ENCODE results near the gene LZTFL1.

The LZTFL1 gene

GRCh38 chr3:45807681-45808540 is 34.0 kb downstream of the LZTFL1 start:
- no peak for DNase-seq

- no peak for DNase-seq
These were observed 34.8 kb downstream of the LZTFL1 start for GRCh38 chr3:45807133-45807532.

DNA sequence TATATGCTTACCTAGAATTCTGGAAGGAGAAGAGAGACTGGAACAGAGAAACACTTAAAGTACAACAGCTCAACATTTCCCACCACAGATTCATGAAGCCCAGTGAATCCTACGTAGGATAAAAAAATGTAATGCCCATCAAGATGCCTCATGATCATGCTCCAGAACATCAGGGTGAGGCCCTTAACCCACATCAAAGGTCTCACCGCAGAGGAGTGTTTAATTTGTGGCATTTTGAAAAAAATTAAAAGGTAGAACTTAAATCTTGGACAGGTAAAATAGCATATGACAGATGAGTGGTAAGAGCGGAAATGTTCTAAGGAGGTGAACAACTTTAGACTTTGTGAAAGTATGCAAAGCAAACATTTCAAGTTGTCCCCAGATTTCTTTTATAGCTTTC is 35.8 kb downstream of the LZTFL1 start:
- DNase-seq = no peak

DNA sequence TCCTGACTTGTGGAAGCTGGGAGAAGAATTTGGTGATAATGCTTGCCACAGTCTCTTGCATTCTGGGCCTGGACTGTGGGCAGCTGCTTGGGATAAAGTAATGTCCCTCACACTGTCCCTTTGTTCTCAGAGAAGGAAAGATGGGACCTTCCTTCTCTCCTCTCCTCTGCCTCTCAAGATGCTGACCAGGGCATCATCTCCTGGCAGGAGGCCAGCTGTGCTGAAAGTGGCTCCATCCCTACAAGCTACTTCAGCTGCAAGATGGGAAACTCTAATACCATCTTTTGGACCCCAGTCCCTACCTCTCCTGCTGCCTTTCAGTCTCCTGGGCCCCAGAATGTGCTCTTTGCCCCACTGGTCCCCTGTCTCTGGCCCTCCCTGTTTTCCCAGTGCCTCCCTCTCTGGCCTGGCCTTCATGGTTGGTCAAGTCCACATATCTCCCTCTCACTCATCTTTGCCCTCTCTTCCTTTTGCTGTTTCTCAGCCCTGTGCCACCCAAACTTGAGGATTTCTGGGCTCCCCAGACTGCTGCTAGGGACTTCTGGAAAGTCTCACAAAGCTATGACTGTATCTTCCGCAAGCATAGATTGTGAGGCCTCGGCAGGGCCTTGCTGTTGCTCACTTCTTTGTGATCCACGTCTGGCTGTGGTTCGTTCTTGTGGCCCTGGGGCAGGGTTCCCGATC is 38.5 kb downstream of the LZTFL1 start:
- no peak for DNase-seq

GRCh38 chr3:45802146-45802545 is 39.8 kb downstream of the LZTFL1 start:
- DNase-seq = no peak

GRCh38 chr3:45800611-45801010 is 41.3 kb downstream of the LZTFL1 start:
- DNase-seq = no peak

GRCh38 chr3:45799586-45799985 is 42.3 kb downstream of the LZTFL1 start:
- DNase-seq = no peak

DNA sequence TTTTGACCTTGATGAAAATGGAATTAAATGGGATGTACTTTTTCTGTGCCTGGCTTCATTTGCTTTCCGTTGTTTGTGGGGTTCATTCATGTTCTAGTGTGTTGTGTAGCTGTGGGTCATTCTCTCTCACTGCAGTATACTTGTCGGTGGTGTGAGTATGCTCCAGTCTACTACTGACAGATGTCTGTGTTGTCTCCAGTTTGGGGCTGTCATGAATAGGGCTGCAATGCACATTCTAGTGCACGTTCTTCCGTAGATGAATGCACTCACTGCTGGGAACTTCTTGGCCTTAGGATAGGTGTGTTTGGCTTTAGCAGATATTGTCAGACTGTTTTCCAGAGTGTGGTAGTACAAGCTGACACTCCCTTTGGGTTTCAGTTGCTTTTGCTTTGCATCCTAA is 43.9 kb downstream of the LZTFL1 start:
- no peak for DNase-seq

DNA sequence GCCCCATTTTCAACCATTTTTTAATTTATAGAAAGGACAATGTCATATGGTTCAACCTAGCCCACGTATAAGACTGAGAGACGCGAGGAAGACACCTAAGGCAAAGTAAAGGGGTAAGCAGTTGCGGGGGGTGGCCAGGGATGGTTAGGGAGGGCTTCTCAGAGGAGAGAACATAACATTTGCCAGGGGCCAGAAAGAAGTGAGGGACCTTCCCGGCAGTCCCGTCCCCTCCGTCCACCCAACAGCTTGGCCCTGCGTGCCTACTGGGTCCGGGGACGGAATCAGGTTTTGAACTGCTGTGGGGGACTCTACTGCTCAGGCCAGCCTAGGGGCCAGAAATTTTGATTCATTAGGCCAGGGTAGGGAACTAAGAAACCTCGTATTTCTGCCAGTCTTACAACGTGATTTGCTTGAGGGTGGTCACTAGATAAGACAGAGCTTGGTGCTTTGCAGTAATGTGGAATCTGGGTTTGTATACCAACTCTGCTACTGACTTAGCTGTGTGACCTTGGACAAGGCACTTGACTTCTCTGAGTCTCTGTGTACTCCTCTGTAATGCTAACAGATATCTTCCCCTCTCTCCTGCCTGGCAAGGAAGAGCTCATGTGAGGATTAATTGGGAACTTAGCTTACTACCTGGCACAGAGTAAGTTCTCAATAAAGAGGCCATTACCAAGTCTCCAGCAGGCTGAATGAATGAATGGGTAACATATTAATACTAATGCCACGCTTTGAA is 44.8 kb downstream of the LZTFL1 start:
- DNase-seq = no peak

DNA sequence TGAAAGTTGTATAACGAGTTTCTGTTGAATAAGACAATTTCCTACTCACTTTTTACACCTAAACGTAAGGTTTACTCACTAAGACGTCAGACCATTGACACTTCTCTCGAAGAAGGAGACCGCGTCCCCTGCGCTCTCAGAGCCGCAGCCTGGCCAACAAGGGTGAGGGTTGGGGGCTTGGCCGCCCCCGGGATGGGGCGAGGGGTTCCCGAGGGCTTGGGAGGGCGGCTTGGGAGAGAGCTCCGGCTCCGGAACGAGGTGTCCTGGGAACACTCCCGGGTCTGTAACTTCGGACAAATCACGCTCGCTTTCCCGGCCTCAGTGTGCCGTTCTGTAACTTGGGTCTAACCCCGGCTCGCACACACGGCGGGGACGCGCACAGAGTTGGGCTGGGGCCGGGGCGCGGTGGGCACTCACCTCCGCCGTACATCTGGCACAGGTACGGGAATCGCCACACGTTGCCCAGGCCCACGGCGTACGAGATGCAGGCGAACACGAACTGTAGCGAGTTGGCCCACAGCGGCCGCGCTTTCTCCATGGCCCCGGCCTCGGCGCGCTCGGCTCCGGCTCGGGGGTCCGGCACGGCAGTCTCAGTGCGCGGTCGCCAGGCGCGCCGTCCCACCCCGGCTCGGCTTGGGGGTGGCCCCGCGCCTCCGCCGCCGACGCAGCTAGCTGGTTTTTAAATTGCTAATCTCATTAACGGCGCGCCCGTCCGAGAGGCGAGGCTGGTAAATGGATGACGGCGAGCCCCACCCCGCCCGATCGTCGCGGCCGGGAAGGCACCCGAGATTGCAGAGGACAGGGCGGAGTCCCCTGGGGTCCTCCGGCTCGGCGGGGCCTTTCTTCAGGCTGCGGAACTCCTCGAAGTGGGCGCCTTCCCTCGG is 45.8 kb downstream of the LZTFL1 start, which contains the start of gene SLC6A20:
SLC6A20 (minus strand) TSS at position 655 of the 884 bp plus-strand sequence; CDS start at position 538, 117 bp downstream.
- no peak for DNase-seq

GRCh38 chr3:45795509-45795881 is 46.4 kb downstream of the LZTFL1 start:
- no peak for DNase-seq

DNA sequence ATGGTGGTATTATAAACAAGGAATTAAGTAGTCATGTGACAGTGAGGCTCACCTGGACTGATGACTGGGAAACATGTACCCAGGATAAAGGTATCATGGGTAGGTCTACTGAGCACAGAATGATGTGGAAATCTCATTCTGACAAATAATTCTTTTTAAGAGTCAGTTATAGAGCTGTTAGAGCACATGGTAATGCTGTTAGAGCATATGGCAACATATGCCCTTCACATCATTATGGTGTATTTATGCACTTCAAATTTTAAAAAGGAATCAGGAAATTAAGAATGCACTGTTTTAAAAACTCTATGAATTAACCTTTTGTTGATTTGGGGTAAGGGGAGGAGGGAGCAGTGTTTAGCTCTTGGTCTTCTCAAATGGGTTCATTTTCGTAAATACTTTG is 47.3 kb downstream of the LZTFL1 start:
- no peak for DNase-seq

DNA sequence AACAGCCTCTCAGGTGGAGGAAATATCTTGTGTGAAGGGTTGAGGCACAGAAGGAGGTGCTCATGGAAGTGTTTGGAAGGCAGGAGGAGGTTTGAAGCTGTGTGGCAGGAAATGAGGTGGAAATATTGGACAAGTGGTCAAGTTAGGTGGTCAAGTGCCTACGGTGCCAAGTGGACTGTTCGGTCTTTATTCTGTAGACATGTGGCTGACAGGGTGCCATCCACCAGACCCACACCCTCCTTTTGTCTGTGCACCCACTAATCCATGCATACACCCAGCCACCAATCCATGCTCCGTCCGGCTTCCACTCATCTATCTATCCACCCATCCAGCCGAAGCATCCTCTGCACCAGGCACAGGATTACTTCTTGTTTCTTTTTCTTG is 47.8 kb downstream of the LZTFL1 start:
- DNase-seq = no peak

DNA sequence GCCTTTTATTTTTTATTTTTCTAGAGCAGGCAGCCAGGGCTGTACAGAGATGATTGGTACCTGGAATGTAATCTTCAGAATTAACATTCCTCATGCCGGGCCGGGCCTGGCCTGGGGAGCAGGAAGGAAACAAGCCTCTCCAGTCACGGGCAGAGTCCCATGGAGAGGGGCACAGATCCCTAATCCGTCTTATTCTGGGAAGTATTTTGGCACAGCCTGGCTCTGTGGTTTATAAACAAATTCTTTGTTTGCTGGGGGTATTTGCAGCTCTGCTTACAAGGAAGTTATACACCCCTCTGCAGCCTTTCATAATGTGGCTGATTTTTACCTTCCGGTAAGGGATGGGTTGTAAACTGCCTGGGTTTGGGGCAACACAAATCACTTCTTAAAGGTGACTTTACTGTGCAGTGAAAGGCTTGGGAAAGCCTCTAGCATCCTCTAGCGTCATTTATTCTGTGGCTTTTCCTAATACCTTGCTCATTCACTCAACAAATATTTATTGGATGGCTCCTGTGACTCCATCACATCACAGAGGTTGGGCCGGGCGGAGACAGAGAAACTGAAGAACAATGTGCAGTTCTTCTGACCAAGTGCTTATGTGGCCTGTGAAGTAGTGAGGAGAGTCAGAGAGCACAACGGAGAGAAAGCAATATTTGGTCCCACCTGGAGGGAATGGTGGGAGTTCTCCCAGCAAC is 48.3 kb downstream of the LZTFL1 start:
- DNase-seq = no peak

DNA sequence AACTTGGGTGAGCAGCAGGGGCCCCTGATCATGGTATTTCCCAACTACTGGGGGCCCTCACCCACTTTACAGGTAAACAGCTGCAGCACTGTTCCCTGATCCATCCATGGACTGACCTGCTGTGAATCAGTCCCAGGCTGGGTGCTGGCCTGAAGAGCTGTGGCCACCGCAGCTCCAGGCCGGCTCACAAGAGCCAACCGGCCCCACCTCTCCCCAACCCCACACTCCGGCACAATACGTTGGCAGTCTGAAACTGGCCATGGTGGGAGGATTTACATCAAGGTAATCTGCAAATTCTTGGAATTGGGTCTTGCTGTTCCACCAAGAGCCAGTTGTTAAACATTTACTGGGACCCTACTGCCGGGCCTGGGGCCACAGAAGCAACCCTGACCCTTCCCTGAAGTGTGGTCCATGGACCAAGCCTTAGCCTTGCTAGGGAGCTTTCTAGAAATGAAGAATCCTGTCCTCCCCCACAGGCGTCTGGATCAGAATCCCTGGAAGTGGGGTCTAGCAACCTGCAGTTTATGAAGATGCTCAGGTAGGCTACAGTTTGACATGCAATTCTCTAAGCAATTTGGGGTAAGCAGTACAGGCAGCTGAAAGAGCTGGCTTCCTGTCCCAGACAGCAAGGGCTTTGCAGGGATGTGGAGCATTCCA is 49.3 kb downstream of the LZTFL1 start:
- DNase-seq = no peak

DNA sequence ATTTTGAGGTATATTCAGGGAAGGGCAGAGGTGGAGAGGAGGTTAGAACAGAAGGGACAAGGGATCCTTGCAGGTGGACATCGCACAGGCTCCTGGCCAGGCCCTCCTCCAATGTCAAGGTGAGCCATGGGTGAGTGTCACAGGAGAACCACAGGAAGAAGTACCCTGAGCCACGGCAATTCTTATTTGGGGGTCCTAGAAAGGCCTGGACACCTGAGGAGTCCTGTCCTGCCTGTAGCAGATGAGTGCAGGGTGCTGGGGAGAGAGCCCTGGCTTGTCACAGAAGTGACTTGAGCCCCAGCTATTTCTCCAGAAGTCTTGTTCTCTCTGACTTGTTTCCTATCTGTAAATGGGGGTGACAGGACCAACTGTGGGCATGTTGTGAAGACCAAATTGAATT is 49.9 kb downstream of the LZTFL1 start:
- no peak for DNase-seq

- DNase-seq = no peak
These were observed 51.3 kb downstream of the LZTFL1 start for GRCh38 chr3:45790596-45790995.

- DNase-seq = no peak
These were observed 52.6 kb downstream of the LZTFL1 start for GRCh38 chr3:45789235-45789812.

DNA sequence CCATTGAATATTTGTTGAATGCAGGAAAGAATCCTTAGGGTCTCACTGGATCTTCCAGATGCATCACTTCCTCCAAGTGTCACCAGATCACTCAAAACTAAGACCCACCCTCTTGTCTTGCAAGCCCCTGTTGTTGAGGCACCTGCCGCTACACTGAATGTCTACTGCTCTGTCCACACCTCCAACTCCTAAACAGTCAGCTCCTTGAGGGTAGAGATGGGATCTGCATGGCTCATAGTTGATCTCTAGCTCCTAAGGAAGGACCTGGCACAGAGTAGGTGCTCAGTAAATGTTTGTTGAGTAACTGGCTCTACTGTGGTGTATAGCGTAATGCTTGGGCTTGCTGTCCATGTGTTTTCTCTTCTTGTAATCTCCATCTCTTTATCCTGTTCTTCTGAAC is 54.4 kb downstream of the LZTFL1 start:
- DNase-seq = no peak

- DNase-seq = no peak
These were observed 55.0 kb downstream of the LZTFL1 start for GRCh38 chr3:45786801-45787495.
